A673 (cell line): ENCODE results near the gene ZNF786. TPM values are rescaled to one million over a fixed set of nuclear protein-coding genes. Genes with fewer than 3 reads are reported as not detected.
"Not testable (repeated sequence)": the region's sequence is repeated elsewhere in the genome, so short reads cannot be mapped to it uniquely, and the experiment has no call there.

Experiments used
- BruUV-seq: library from RNA; stranded (reverse); fragments of 400-500 nt; replicated peaks from 2 replicates; lab custom pipeline; 2021; lab: Mats Ljungman, UMichigan
- CTCF ChIA-PET: fragments of 300-600 bp; sonication (Branson Sonifier 250); formaldehyde crosslinking; loops from one replicate; lab custom pipeline; 2022; ENCODE audit warnings: antibody characterized with exemption; lab: Charles Lee
- POLR2A ChIA-PET: fragments of 300-600 bp; sonication (Branson Sonifier 250); formaldehyde crosslinking; loops from one replicate; lab custom pipeline; 2022; ENCODE audit warnings: antibody characterized with exemption; ENCODE audit not compliant: low non-redundant PET; lab: Charles Lee
- DNase-seq: peaks from one replicate; pipeline ENCODE4 v3.0.0-alpha.2; 2015; ENCODE audit warnings: low spot score
- H3K27ac ChIP-seq: fragments of 200-600 bp; sonication (generic); 2 replicates; pipeline ENCODE4 v1.5.1; 2016; ENCODE audit warnings: mixed run types, low read depth, mild to moderate bottlenecking, mixed read lengths, antibody characterized with exemption, low read length; ENCODE audit not compliant: poor library complexity, severe bottlenecking
- H3K27me3 ChIP-seq: fragments of 200-600 bp; sonication (generic); replicated peaks from 2 replicates; pipeline ENCODE4 v1.6.1; 2017; ENCODE audit warnings: mixed run types, low read depth, mild to moderate bottlenecking, mixed read lengths, antibody characterized with exemption, low read length; ENCODE audit not compliant: insufficient read depth, poor library complexity
- H3K36me3 ChIP-seq: fragments of 200-600 bp; sonication (generic); 2 replicates; pipeline ENCODE4 v1.6.1; 2016; ENCODE audit warnings: mixed run types, mild to moderate bottlenecking, mixed read lengths, antibody characterized with exemption, low read length; ENCODE audit not compliant: insufficient read depth, poor library complexity, severe bottlenecking
- H3K4me1 ChIP-seq: fragments of 200-600 bp; sonication (generic); 2 replicates; pipeline ENCODE4 v1.6.1; 2017; ENCODE audit warnings: mixed run types, mild to moderate bottlenecking, mixed read lengths, antibody characterized with exemption, low read length; ENCODE audit not compliant: insufficient read depth, poor library complexity, severe bottlenecking
- H3K4me3 ChIP-seq: fragments of 200-600 bp; sonication (generic); 2 replicates; pipeline ENCODE4 v1.5.1; 2016; ENCODE audit warnings: low read depth, mixed run types, mild to moderate bottlenecking, mixed read lengths, low read length; ENCODE audit not compliant: poor library complexity, severe bottlenecking
- H3K9me3 ChIP-seq: fragments of 200-600 bp; sonication (generic); 2 replicates; pipeline ENCODE4 v1.6.1; 2016; ENCODE audit warnings: mixed run types, low read depth, mild to moderate bottlenecking, mixed read lengths, antibody characterized with exemption, low read length; ENCODE audit not compliant: poor library complexity, severe bottlenecking
- CTCF ChIP-seq: fragments of 300-800, 200-600 bp; sonication (generic); conservative IDR thresholded peaks from 2 replicates; pipeline ENCODE4 v1.5.1; 2017; ENCODE audit warnings: low read depth, mild to moderate bottlenecking, antibody characterized with exemption, low read length, moderate library complexity, mixed read lengths
- EZH2 ChIP-seq: fragments of 200-600 bp; sonication (generic); IDR thresholded peaks from 2 replicates; pipeline ENCODE4 v1.6.1; 2017; ENCODE audit warnings: borderline replicate concordance, low read depth, mild to moderate bottlenecking, mixed read lengths, antibody characterized with exemption, low read length; ENCODE audit not compliant: poor library complexity, severe bottlenecking
- intact Hi-C: fragments of 100-400 bp; cut with micrococcal nuclease; formaldehyde crosslinking; loops from one replicate; pipeline ENCODE4 v1.10.0; 2022; ENCODE audit not compliant: unreplicated experiment
- total RNA-seq: library from RNA; stranded (reverse); gene quantifications from 2 replicates; pipeline ENCODE4 v1.2.3, GENCODE V29; 2021

ZNF786 gene
- total RNA-seq, 1 experiment from 2014 or later, result 9.8 TPM

GRCh38 chr7:149093228-149093627 lies 2.7 kb upstream of the ZNF786 start:
- ChIA-PET CTCF (no interaction called here), POLR2A (no interaction called here)
- Histone ChIP-seq H3K9me3 (no peaks in the 10 kb centered on the region), H3K36me3 (no peaks in the 10 kb centered on the region), H3K4me3 (no peak overlapping the region), H3K27me3 (no peaks in the 10 kb centered on the region), H3K27ac (no peak overlapping the region), H3K4me1 (no peaks in the 10 kb centered on the region)
- no peak for TF ChIP-seq CTCF
- no peak for TF ChIP-seq EZH2
- no peak for DNase-seq
- BruUV-seq, result no TSS peak
- intact Hi-C loops, result loop anchor here (5.0 kb wide), 1 partner anchor 106 kb away; no protein-coding TSS in a partner anchor

GRCh38 chr7:149092244-149092643 lies 1.7 kb upstream of the ZNF786 start:
- POLR2A ChIA-PET, result interaction anchor here (0.7 kb wide), 1 partner anchor 27 kb away, joined by 4 read pairs; no protein-coding TSS in a partner anchor
- intact Hi-C loops, result loop anchor here (5.0 kb wide), 1 partner anchor 105 kb away; no protein-coding TSS in a partner anchor
- H3K9me3 ChIP-seq, H3K27me3 ChIP-seq, H3K4me3 ChIP-seq, CTCF ChIA-PET, H3K36me3 ChIP-seq, BruUV-seq, H3K27ac ChIP-seq, H3K4me1 ChIP-seq, DNase-seq: not testable (repeated sequence)

- POLR2A ChIA-PET, result no interaction called here
- no peaks in the 10 kb centered on the region for H3K27me3 ChIP-seq
- CTCF ChIA-PET, result no interaction called here
- peaks cover 4% of the 10 kb centered on the region for H3K9me3 ChIP-seq
- no peak overlapping the region for H3K27ac ChIP-seq
- TF ChIP-seq EZH2 (no peak), CTCF (no peak)
- DNase-seq, result no peak
- intact Hi-C loops, result no loop called here
- no TSS peak for BruUV-seq
- no peaks in the 10 kb centered on the region for H3K36me3 ChIP-seq
- no peak overlapping the region for H3K4me3 ChIP-seq
- no peaks in the 10 kb centered on the region for H3K4me1 ChIP-seq
Measured at GRCh38 chr7:149087376-149087775, 3.1 kb downstream of the ZNF786 start.

- ChIA-PET POLR2A (no interaction called here), CTCF (interaction anchor here (0.7 kb wide), 1 partner anchor 16 kb away, joined by 4 read pairs; no protein-coding TSS in a partner anchor)
- Histone ChIP-seq H3K36me3 (no peaks in the 10 kb centered on the region), H3K27ac (no peak overlapping the region), H3K4me1 (no peaks in the 10 kb centered on the region), H3K27me3 (no peaks in the 10 kb centered on the region), H3K9me3 (peaks cover 4% of the 10 kb centered on the region), H3K4me3 (no peak overlapping the region)
- BruUV-seq, result no TSS peak
- intact Hi-C loops, result no loop called here
- TF ChIP-seq CTCF, result no peak
- TF ChIP-seq EZH2, result no peak
- no peak for DNase-seq
Measured at GRCh38 chr7:149085866-149086265, 4.7 kb downstream of the ZNF786 start.
